ENCODE data around the gene OLFML2A. TPM values are rescaled to one million over a fixed set of nuclear protein-coding genes. Genes with fewer than 3 reads are reported as not detected.

Gene OLFML2A
- under 1 TPM; under 0.01 to 1.00 TPM for total RNA-seq

GRCh38 chr9:124776954-124777648 lies at the start of gene OLFML2A:
TSS of gene OLFML2A (plus strand) at chr9:124777133. CDS start at chr9:124777271, 138 bp downstream.

GRCh38 chr9:124771021-124771866 lies 5.7 kb upstream of the OLFML2A start, which contains the start of gene NR6A1:
TSS of gene NR6A1 (minus strand) at chr9:124771311.

GRCh38 chr9:124852829-124853531 lies 76.0 kb downstream of the OLFML2A start, which contains the start of gene WDR38:
TSS of gene WDR38 (plus strand) at chr9:124853460. CDS start at chr9:124853532, 72 bp downstream.

GRCh38 chr9:124861342-124862229 lies 84.7 kb downstream of the OLFML2A start, which contains the start of the genes ARPC5L and RPL35:
TSS of gene ARPC5L (plus strand) at chr9:124862130. CDS start at chr9:124869291, 7,161 bp downstream.
TSS of gene RPL35 (minus strand) at chr9:124861957. CDS start at chr9:124861912, 45 bp downstream.

Other genes starting within 250 kb of the OLFML2A start
- gene NR6A1, start 5.8 kb upstream of the OLFML2A start, total RNA-seq, result 1 to 10 TPM in 1 of 2 donors, under 1 TPM in 1; 0.69 to 2.7 TPM
- not detected for gene WDR38, start 76.3 kb downstream of the OLFML2A start, total RNA-seq
- 1,000 to 10,000 TPM; 1,693 to 2,263 TPM for gene RPL35, start 84.8 kb downstream of the OLFML2A start, total RNA-seq
- gene ARPC5L, start 85.0 kb downstream of the OLFML2A start, total RNA-seq, result 10 to 100 TPM; 10.3 to 24.6 TPM
- gene GOLGA1, start 163.9 kb downstream of the OLFML2A start, total RNA-seq, result 10 to 100 TPM; 11.4 to 11.7 TPM